Adrenal gland (tissue), 5 donors: ENCODE data around the gene MCTP1.
"Not testable (repeated sequence)": the region's sequence is repeated elsewhere in the genome, so short reads cannot be mapped to it uniquely, and the experiment has no call there.

Experiments used
- CTCF ChIP-seq, 6 experiments: fragments of 450-650 bp in 4 of 6; fragments of 200-600 bp in 2 of 6; sonication (generic) in 1 of 6; IDR thresholded peaks; 1 replicate in 5 of 6; 2 replicates in 1 of 6; pipeline versions ENCODE4 v1.5.1 to v1.8.0; 2016 to 2021; ENCODE audit warnings: antibody characterized with exemption in 6 of 6, mild to moderate bottlenecking in 2 of 6, moderate library complexity in 1 of 6
- POLR2A ChIP-seq, 2 donors: fragments of 450-650 bp; IDR thresholded peaks; one replicate each; pipeline ENCODE4 v1.6.1; 2017; ENCODE audit warnings: antibody characterized with exemption in 2 of 2, mild to moderate bottlenecking in 2 of 2, moderate library complexity in 1 of 2
- donor health status: DM: no; HTN: no; CAD: no.

- not testable (repeated sequence) for TF ChIP-seq CTCF, POLR2A (IDR thresholded peaks at IDR 0.05)
Observed at GRCh38 chr5:95143858-95144257, 141.0 kb downstream of the MCTP1 start.
